HUES48 (cell line): ENCODE results near the gene HS3ST4.
A peak's percentile ranks its signal among the peaks of the same experiment; 100 is the strongest.

Experiments
- H3K27ac ChIP-seq: one replicate; pipeline ENCODE4 v1.7.0; 2013; ENCODE audit warnings: low read depth, low read length, inconsistent platforms
- H3K27me3 ChIP-seq: 2 replicates; pipeline ENCODE4 v1.6.1; 2013; ENCODE audit warnings: mild to moderate bottlenecking, low read length; ENCODE audit not compliant: control insufficient read depth, insufficient read depth
- H3K36me3 ChIP-seq: 2 replicates; pipeline ENCODE4 v1.6.1; 2013; ENCODE audit warnings: low read length; ENCODE audit not compliant: control insufficient read depth, insufficient read depth
- H3K4me1 ChIP-seq: 2 replicates; pipeline ENCODE4 v1.6.1; 2013; ENCODE audit warnings: mild to moderate bottlenecking, low read length; ENCODE audit not compliant: control insufficient read depth, insufficient read depth
- H3K4me3 ChIP-seq: 2 replicates; pipeline ENCODE4 v1.5.1; 2013; ENCODE audit warnings: mild to moderate bottlenecking, low read depth, low read length
- H3K9ac ChIP-seq: 2 replicates; pipeline ENCODE4 v1.6.1; 2013; ENCODE audit warnings: mild to moderate bottlenecking, low read depth, low read length, moderate library complexity
- H3K9me3 ChIP-seq: 2 replicates; pipeline ENCODE4 v1.6.1; 2013; ENCODE audit warnings: low read length; ENCODE audit not compliant: control insufficient read depth, insufficient read depth

HS3ST4 gene

DNA sequence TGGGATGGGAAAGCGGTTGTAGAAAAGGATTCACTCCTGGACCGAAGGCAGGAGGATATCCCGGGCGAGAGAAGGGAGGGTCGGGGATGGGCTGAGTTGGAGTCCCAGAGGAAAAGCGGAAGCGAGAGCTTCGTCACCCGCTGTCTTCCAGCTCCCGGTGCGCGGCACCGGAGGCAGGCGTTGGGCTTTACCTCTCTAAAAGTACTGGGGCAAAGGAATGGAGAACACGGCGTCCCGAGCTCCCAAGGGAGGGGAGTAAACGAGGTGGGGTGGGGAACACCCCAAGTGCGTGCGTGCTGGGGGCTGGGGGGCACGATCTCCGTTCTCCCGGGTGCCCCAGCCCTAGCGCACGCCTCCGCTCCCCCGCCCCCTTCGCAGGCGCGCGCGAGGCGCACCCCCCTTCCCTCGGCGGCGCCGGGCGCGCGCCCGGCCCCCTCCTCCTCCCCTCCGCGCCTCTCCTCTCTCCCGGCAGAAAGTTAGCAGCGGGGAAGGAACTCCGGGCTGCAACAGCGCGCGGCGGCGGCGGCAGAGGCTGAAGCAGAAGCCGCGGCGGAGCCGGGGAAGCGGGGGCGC, at the start of gene HS3ST4:
TSS of gene HS3ST4 (plus strand) at position 441 of the 573 bp plus-strand sequence.
- H3K27ac ChIP-seq: peak within 1 kb of the TSS; percentile 68
- peak within 1 kb of the TSS; percentile 81 for H3K4me3 ChIP-seq
- no peaks in the 10 kb centered on the region for H3K36me3 ChIP-seq
- H3K9ac ChIP-seq: no peak within 1 kb of the TSS; the same call in 1 of the 2 replicates
- peaks cover 42% of the 10 kb centered on the region for H3K27me3 ChIP-seq
- no peaks in the 10 kb centered on the region for H3K9me3 ChIP-seq
- H3K4me1 ChIP-seq: peaks cover 9% of the 10 kb centered on the region

DNA sequence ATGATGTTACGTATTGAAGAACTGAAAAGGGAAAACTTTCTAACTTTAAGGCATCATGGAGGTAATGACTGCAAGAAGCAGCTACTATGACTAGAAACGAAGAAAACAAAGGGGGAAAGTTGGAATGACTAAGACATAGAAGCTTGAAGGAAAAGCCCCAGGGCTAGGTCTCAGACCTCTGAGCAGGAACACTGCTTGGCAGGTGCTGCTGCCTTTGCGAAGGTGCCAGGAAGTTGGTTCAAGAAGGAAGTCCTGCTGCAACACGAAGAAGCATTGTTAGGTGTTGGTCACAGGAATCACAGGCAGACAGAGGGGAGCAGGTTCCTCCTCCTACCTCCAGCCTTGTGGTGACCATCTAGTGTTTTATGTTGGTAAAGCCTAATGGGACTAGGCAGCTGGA, 48.1 kb upstream of the HS3ST4 start:
- no peak overlapping the region for H3K9ac ChIP-seq
- no peak overlapping the region for H3K27ac ChIP-seq
- H3K36me3 ChIP-seq: no peaks in the 10 kb centered on the region
- H3K4me3 ChIP-seq: no peak overlapping the region
- H3K27me3 ChIP-seq: no peaks in the 10 kb centered on the region
- H3K9me3 ChIP-seq: no peaks in the 10 kb centered on the region
- no peaks in the 10 kb centered on the region for H3K4me1 ChIP-seq

DNA sequence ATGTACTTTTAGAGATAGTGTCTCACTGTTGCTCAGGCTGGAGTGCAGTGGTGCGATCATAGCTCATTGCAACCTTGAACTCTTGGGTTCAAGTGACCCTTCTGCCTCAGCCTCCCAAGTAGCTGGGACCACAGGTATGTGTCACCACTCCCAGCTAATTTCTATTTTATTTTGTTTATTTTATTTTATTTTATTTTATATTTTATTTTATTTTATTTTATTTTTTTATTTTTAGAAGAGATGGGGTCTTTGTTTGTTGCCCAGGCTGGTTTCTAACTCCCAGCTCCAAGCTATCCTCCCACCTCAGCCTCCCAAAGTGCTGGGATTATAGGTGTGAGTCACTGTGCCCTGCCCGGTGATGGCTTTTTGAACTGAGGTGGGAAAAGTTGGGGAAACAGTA, 35.1 kb upstream of the HS3ST4 start:
- H3K36me3 ChIP-seq: no peaks in the 10 kb centered on the region
- no peak overlapping the region for H3K9ac ChIP-seq
- H3K27me3 ChIP-seq: no peaks in the 10 kb centered on the region
- H3K27ac ChIP-seq: no peak overlapping the region
- no peaks in the 10 kb centered on the region for H3K9me3 ChIP-seq
- H3K4me1 ChIP-seq: no peaks in the 10 kb centered on the region
- no peak overlapping the region for H3K4me3 ChIP-seq

DNA sequence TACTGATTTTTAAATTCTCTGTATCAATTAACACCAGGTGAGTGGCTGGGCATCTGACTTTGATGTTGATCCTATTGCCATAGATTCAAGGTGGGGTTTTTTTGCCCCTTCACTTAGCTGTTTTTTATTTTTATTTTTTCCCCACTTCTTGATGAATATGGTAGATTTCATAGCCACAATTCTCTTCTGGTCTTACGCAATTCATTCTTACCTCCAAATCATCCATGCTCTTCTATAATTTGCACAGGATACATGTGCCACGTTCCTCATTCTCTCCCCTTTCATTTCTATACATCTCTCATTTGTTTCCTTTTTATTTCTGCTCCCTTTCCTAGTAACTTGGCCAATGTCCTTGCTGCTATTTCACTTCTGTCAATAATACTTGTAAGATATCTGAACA, 14.9 kb upstream of the HS3ST4 start:
- no peaks in the 10 kb centered on the region for H3K36me3 ChIP-seq
- no peak overlapping the region for H3K27ac ChIP-seq
- H3K27me3 ChIP-seq: no peaks in the 10 kb centered on the region
- no peak overlapping the region for H3K9ac ChIP-seq
- no peaks in the 10 kb centered on the region for H3K9me3 ChIP-seq
- H3K4me3 ChIP-seq: no peak overlapping the region
- H3K4me1 ChIP-seq: peaks cover 10% of the 10 kb centered on the region; the same call in 1 of the 2 replicates

DNA sequence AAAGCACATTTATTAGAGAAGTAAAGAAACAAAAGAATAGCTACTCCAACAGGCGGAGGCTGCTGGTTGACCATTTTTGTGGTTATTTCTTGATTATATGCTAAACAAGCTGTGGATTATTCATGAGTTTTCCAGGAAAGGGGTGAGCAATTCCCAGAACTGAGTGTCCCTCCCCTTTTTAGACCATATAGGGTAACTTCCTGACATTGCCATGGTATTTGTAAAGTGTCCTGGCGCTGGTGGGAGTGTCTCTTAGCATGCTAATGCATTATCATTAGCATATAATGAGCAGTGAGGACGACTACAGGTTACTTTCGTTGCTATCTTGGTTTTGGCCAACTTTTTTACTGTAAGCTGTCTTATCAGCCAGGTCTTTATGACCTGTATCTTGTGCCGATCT, 12.2 kb upstream of the HS3ST4 start:
- H3K27me3 ChIP-seq: no peaks in the 10 kb centered on the region
- H3K9ac ChIP-seq: no peak overlapping the region
- H3K4me3 ChIP-seq: no peak overlapping the region
- H3K4me1 ChIP-seq: peaks cover 8% of the 10 kb centered on the region; the same call in 1 of the 2 replicates
- H3K9me3 ChIP-seq: no peaks in the 10 kb centered on the region
- H3K27ac ChIP-seq: no peak overlapping the region
- no peaks in the 10 kb centered on the region for H3K36me3 ChIP-seq

DNA sequence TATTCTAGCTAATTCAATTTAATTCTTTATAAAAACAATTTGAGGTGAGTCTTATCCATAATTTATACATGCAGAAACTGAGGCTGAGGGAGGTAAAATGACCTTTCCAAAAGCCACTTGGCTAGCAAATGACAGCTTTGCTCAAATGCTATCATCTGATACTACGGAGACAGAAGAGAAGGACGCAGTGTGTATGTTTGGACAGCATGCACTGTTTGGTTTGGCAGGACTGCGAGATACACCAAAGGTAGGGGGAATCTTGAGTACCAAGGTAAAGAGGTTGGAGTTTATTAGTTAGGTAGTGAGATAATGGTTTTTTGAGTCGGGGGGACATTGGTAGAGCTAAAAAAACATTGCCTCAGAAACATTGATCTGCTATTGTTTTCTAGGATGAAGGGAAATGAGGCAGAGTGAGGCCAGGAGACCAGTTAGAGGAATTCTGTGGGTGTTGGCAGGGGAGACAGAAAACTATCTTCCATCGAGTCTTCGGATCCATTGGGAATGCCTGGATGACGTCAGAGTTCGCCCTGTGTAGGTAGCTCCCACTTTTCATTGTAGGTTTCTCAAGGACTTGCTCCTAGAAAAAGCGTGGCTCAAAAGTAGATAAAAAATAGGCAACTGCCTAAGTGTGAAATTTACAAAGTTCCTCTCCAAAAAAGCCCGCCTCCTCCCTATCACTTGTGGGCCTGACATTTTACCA, 2.5 kb upstream of the HS3ST4 start:
- no peak overlapping the region for H3K27ac ChIP-seq

DNA sequence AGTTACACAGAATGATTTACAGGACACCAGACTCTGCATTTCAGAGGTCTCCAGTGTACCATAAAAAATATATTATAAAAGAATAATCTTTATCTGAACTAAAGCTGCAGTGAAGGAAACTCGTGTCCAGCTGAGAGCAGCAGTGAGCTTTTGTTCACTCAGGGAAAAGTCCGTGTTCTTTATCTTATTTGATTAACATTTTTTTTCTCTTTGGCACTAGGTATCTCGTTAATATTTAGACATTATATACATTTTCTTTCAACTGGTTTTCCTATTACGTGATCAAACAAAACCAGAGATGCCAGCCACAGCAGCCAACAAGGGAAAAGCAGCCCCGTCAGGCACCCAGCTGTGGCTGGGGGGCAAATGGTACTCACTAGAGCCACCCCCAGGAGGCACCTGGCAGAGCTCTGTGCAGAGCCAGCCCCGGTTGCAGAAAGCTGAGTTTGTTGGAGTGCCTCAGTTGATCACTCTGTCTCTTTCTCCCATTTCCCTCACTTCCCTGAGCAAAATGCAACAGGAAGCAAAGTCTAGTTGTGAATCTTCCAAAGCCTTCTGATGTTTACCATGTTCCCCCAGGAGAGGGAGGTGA, 1.1 kb upstream of the HS3ST4 start:
- Histone ChIP-seq H3K27me3 (peaks cover 42% of the 10 kb centered on the region), H3K9me3 (no peaks in the 10 kb centered on the region), H3K27ac (no peak overlapping the region), H3K36me3 (no peaks in the 10 kb centered on the region), H3K9ac (no peak overlapping the region), H3K4me3 (peak overlapping the region; percentile 81), H3K4me1 (peaks cover 9% of the 10 kb centered on the region)

More for the DNA sequence above, 2.5 kb upstream of the HS3ST4 start:
- Histone ChIP-seq H3K27me3 (peaks cover 28% of the 10 kb centered on the region), H3K4me1 (peaks cover 9% of the 10 kb centered on the region), H3K36me3 (no peaks in the 10 kb centered on the region), H3K4me3 (no peak overlapping the region), H3K9ac (no peak overlapping the region), H3K9me3 (no peaks in the 10 kb centered on the region)

DNA sequence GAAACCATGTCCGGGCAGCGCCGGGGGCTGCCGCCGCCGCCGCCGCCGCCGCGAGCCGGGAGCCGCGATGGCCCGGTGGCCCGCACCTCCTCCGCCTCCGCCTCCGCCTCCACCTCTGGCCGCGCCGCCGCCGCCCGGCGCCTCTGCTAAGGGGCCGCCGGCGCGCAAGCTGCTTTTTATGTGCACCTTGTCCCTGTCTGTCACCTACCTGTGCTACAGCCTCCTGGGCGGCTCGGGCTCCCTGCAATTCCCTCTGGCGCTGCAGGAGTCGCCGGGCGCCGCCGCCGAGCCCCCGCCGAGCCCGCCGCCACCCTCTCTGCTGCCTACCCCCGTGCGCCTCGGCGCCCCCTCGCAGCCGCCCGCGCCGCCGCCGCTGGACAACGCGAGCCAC, 587 bp downstream of the HS3ST4 start:
- H3K4me3 ChIP-seq: peak overlapping the region; percentile 64; the same call in 1 of the 2 replicates
- H3K27ac ChIP-seq: no peak overlapping the region
- peaks cover 9% of the 10 kb centered on the region for H3K4me1 ChIP-seq
- H3K27me3 ChIP-seq: peaks cover 42% of the 10 kb centered on the region
- H3K9ac ChIP-seq: no peak overlapping the region; the same call in 1 of the 2 replicates
- H3K9me3 ChIP-seq: no peaks in the 10 kb centered on the region
- no peaks in the 10 kb centered on the region for H3K36me3 ChIP-seq

DNA sequence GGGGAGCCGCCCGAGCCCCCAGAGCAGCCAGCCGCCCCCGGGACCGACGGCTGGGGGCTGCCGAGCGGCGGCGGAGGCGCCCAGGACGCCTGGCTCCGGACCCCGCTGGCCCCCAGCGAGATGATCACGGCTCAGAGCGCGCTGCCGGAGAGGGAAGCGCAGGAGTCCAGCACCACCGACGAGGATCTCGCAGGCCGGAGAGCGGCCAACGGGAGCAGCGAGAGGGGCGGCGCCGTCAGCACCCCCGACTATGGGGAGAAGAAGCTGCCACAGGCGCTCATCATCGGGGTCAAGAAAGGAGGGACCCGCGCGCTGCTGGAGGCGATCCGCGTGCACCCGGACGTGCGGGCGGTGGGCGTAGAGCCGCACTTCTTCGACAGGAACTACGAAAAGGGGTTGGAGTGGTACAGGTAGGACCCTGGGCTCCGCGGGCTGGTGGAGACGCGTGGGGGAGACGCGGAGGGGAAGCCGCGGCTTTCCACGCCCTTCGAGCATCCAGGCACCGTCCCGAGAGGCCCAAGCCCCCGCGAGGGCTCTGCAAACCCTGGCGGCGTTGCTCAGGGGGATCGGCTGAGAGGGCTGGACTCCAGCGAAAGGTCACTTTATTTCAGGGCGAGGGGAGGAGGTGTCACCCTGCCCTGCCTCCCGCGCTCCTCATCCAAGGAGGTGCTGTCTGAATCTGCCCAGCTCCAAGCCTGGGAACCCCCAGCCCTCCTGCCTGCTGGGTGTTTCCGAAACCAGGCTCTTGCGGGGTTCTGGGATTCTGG, 1.2 kb downstream of the HS3ST4 start:
- Histone ChIP-seq H3K27me3 (peaks cover 42% of the 10 kb centered on the region), H3K9me3 (no peaks in the 10 kb centered on the region), H3K4me3 (peak overlapping the region; percentile 64), H3K27ac (no peak overlapping the region), H3K36me3 (no peaks in the 10 kb centered on the region), H3K9ac (no peak overlapping the region; the same call in 1 of the 2 replicates), H3K4me1 (peaks cover 9% of the 10 kb centered on the region)

DNA sequence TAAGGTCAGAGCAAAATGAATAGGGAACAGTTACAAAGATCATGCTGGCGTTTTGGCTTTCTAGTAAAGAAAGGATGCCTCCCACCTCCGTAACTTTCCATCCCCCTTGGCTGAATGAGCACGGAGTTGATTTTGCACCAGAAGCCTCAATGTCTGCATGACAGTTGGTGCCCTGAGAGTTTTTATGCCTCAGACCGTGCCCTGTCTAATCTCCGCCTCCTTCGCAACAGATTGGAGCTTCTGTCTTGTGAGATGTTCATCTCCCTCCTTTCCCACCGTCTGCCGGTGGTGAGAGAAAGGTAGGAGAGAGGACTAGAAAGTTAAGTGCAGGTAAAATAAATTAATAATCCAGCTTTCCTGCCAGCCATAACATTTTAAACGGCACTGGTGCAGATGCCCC, 1.9 kb downstream of the HS3ST4 start:
- Histone ChIP-seq H3K9ac (no peak overlapping the region), H3K9me3 (no peaks in the 10 kb centered on the region), H3K27me3 (peaks cover 42% of the 10 kb centered on the region), H3K36me3 (no peaks in the 10 kb centered on the region), H3K4me3 (peak overlapping the region; percentile 64), H3K27ac (no peak overlapping the region), H3K4me1 (peaks cover 9% of the 10 kb centered on the region)
